Adrenal gland (tissue), 12 donors: ENCODE data around the gene THAP12. TPM values are rescaled to one million over a fixed set of nuclear protein-coding genes. Genes with fewer than 3 reads are reported as not detected.

ENCODE experiments used
- DNase-seq, 7 donors: peaks; one replicate each; pipeline ENCODE4 v3.0.0-alpha.2; 2019 to 2020
- H3K27ac ChIP-seq, 5 donors: fragments of 200-600 bp; sonication (generic) in 4 of 5; 1 replicate in 3 of 5; 2 replicates in 2 of 5; pipeline versions ENCODE4 v1.5.1 to v1.8.0; 2016 to 2020; ENCODE audit warnings: mild to moderate bottlenecking in 1 of 5
- H3K27me3 ChIP-seq: fragments of 200-600 bp; 2 replicates; pipeline ENCODE4 v1.8.0; 2021
- H3K36me3 ChIP-seq, 2 donors: fragments of 200-600 bp; replicated peaks in 1 of 2; 1 replicate in 1 of 2; 2 replicates in 1 of 2; pipeline versions ENCODE4 v1.5.1 to v1.8.0; 2018 to 2022
- H3K4me1 ChIP-seq, 2 donors: fragments of 200-600 bp; replicated peaks in 1 of 2; 1 replicate in 1 of 2; 2 replicates in 1 of 2; pipeline versions ENCODE4 v1.5.1 to v1.8.0; 2018 to 2021
- H3K4me3 ChIP-seq, 4 donors: fragments of 200-600 bp; sonication (generic) in 3 of 4; one replicate each; pipeline ENCODE4 v1.5.1; 2016 to 2018
- H3K9me3 ChIP-seq, 3 donors: fragments of 200-600 bp; sonication (generic) in 1 of 3; replicated peaks in 1 of 3; 1 replicate in 2 of 3; 2 replicates in 1 of 3; pipeline versions ENCODE4 v1.5.1 to v1.8.0; 2016 to 2021
- CTCF ChIP-seq, 6 experiments: fragments of 450-650 bp in 4 of 6; fragments of 200-600 bp in 2 of 6; sonication (generic) in 1 of 6; IDR thresholded peaks; 1 replicate in 5 of 6; 2 replicates in 1 of 6; pipeline versions ENCODE4 v1.5.1 to v1.8.0; 2016 to 2021; ENCODE audit warnings: antibody characterized with exemption in 6 of 6, mild to moderate bottlenecking in 2 of 6, moderate library complexity in 1 of 6
- POLR2A ChIP-seq, 2 donors: fragments of 450-650 bp; IDR thresholded peaks; one replicate each; pipeline ENCODE4 v1.6.1; 2017; ENCODE audit warnings: antibody characterized with exemption in 2 of 2, mild to moderate bottlenecking in 2 of 2, moderate library complexity in 1 of 2
- WGBS, 4 donors: extraction: QIAGEN DNeasy Blood & Tissue Kit in 2 of 4; methylation state at CpG; one replicate each; pipeline versions ENCODE4 v1.1.5 to v1.1.7; 2013 to 2017; 5-methylcytosine and 5-hydroxymethylcytosine counted together
- intact Hi-C, 2 donors: fragments of 100-400 bp; cut with DNase I; formaldehyde crosslinking; loops; one replicate each; pipeline versions ENCODE4 v1.14.1 to v1.15.0; 2022 to 2023
- polyA plus RNA-seq, 3 donors: library from polyadenylated mRNA; stranded (reverse); fragments of 200-250 nt in 2 of 3; fragments of 350-450 nt in 1 of 3; fragmentation: Illumina TruSeq in 1 of 3; extraction: RNeasy Lipid Tissue Mini Kit (QIAGEN cat#74804) in 1 of 3; gene quantifications; one replicate each; pipeline ENCODE4 v1.2.3, GENCODE V29; 2013 to 2014
- small RNA-seq, 2 donors: library from RNA; depleted of rRNA; stranded (forward); fragments of <200 nt; gene quantifications; one replicate each; pipeline ENCODE3, GENCODE V24; 2016
- total RNA-seq, 9 donors: library from RNA; depleted of rRNA in 4 of 9; stranded (reverse); fragments of >200 nt in 4 of 9; fragments of 120-200 nt in 1 of 9; fragmentation: NEBNext Ultra II Directional in 1 of 9; extraction: Animal tissue kit (Norgen Biotek cat#: 25700) in 1 of 9; gene quantifications; one replicate each; pipeline versions ENCODE4 v1.1.0 to v1.2.4, GENCODE V29; 2013 to 2023
- donor health status: healthy with polysubstance abuse.
- donor health status: Bipolar disorder and iron deficiency.
- donor health status: DM: yes; HTN: yes; CAD: no.
- donor health status: DM: no; HTN: no; CAD: no.
- donor health status: DM: no; HTN: no; CAD: no.
- donor health status: DM: yes; HTN: yes; CAD: no.

THAP12 gene
- total and polyA plus RNA-seq, 12 donors, result 18.9 to 75.4 (median 42.0) TPM

- Histone ChIP-seq H3K36me3 (no peaks in the 10 kb centered on the region), H3K27me3 (no peaks in the 10 kb centered on the region), H3K27ac (no peak overlapping the region), H3K4me3 (no peak overlapping the region), H3K9me3 (no peaks in the 10 kb centered on the region), H3K4me1 (no peaks in the 10 kb centered on the region)
- DNase-seq, result no peak
- WGBS, 4 donors, result 85 to 93% (median 89%) methylated on average over 5 to 6 of the region's 6 CpGs
- intact Hi-C loops, result no loop called here
- TF ChIP-seq POLR2A (IDR thresholded peaks at IDR 0.05), result no peak
Observed at GRCh38 chr11:76307978-76308747, 72.8 kb downstream of the THAP12 start.

- DNase-seq, result no peak
- 80 to 89% (median 86%) methylated on average over 7 to 9 of the region's 9 CpGs for WGBS, 4 donors
- TF ChIP-seq POLR2A (IDR thresholded peaks at IDR 0.05) (no peak), CTCF (IDR thresholded peaks at IDR 0.05) (no peak)
- Histone ChIP-seq H3K4me1 (no peaks in the 10 kb centered on the region), H3K4me3 (no peak overlapping the region), H3K36me3 (no peaks in the 10 kb centered on the region), H3K9me3 (no peaks in the 10 kb centered on the region), H3K27ac (no peak overlapping the region), H3K27me3 (no peaks in the 10 kb centered on the region)
- intact Hi-C loops, result no loop called here
Observed at GRCh38 chr11:76307396-76307795, 73.5 kb downstream of the THAP12 start.

GRCh38 chr11:76303399-76303798, 77.5 kb downstream of the THAP12 start:
- 39 to 54% (median 49%) methylated on average over 3 of the region's 3 CpGs for WGBS, 4 donors
- no peaks in the 10 kb centered on the region for H3K4me1 ChIP-seq

GRCh38 chr11:76302996-76303395, 77.9 kb downstream of the THAP12 start:
- WGBS, 4 donors, result 68 to 81% (median 76%) methylated on average over 2 to 3 of the region's 3 CpGs
- Histone ChIP-seq H3K9me3 (no peaks in the 10 kb centered on the region), H3K27ac (no peak overlapping the region), H3K4me3 (no peak overlapping the region), H3K4me1 (no peaks in the 10 kb centered on the region), H3K27me3 (no peaks in the 10 kb centered on the region), H3K36me3 (no peaks in the 10 kb centered on the region)
- no peak for TF ChIP-seq CTCF (IDR thresholded peaks at IDR 0.05)
- no peak for TF ChIP-seq POLR2A (IDR thresholded peaks at IDR 0.05)
- intact Hi-C loops, result no loop called here
- DNase-seq, result no peak

More at GRCh38 chr11:76303399-76303798, 77.5 kb downstream of the THAP12 start:
- no peak for DNase-seq
- H3K27ac ChIP-seq, result no peak overlapping the region
- H3K4me3 ChIP-seq, result no peak overlapping the region
- no peaks in the 10 kb centered on the region for H3K9me3 ChIP-seq
- H3K36me3 ChIP-seq, result no peaks in the 10 kb centered on the region
- TF ChIP-seq CTCF (IDR thresholded peaks at IDR 0.05) (no peak), POLR2A (IDR thresholded peaks at IDR 0.05) (no peak)
- intact Hi-C loops, result no loop called here
- no peaks in the 10 kb centered on the region for H3K27me3 ChIP-seq

Small RNAs within 50 kb of the gene (small RNA-seq; reads per million reads assigned to genes)
- 0 reads per million in 2 donors for gene RF00019

Other genes starting within 250 kb of the THAP12 start
- 10 to 100 TPM; 17.9 to 88.2 (median 36.4) TPM for gene WNT11, start 174.6 kb downstream of the THAP12 start, total RNA-seq
- 10 to 100 TPM in 1 of 3 donors, 1 to 10 TPM in 2; 3.8 to 14.1 (median 9.4) TPM for gene WNT11, start 174.6 kb downstream of the THAP12 start, polyA plus RNA-seq
- 10 to 100 TPM in 1 of 9 donors, 1 to 10 TPM in 6, under 1 TPM in 2; 0.54 to 10.9 (median 2.5) TPM for gene GVQW3, start 191 bp upstream of the THAP12 start, total RNA-seq
- 1 to 10 TPM in 1 of 3 donors, under 1 TPM in 2; 0.61 to 6.6 (median 0.97) TPM for gene GVQW3, start 191 bp upstream of the THAP12 start, polyA plus RNA-seq
- gene EMSY, start 63.9 kb upstream of the THAP12 start, total RNA-seq, result 10 to 100 TPM; 13.3 to 48.0 (median 18.6) TPM
- gene EMSY, start 63.9 kb upstream of the THAP12 start, polyA plus RNA-seq, result 10 to 100 TPM in 1 of 3 donors, 1 to 10 TPM in 2; 7.0 to 16.7 (median 7.2) TPM